WTC11 (cell line): ENCODE data around the gene IL4R. TPM values are rescaled to one million over a fixed set of nuclear protein-coding genes. Genes with fewer than 3 reads are reported as not detected.

Experiments used
- ATAC-seq: fragments of 200-7000 bp; cut with Tn5 transposase; 2 replicates; pipeline ENCODE4 v1.10.0; 2021; ENCODE audit warnings: mild to moderate bottlenecking, moderate library complexity
- CTCF ChIA-PET: fragments of 300-600 bp; sonication (Branson Sonifier 250); formaldehyde crosslinking; loops from one replicate; lab custom pipeline; 2021; ENCODE audit warnings: antibody characterized with exemption; lab: Charles Lee
- POLR2A ChIA-PET: fragments of 350-600 bp; sonication (Branson Sonifier 250); formaldehyde crosslinking; loops from one replicate; lab custom pipeline; 2021; ENCODE audit warnings: antibody characterized with exemption; lab: Charles Lee
- DNase-seq: peaks from one replicate; pipeline ENCODE4 v3.0.0; 2021; ENCODE audit warnings: low spot score
- H3K27ac Mint-ChIP-seq: 2 replicates; pipeline ENCODE4 v1.8.0; 2021; ENCODE audit warnings: mixed read lengths
- H3K27me3 Mint-ChIP-seq: 2 replicates; pipeline ENCODE4 v1.8.0; 2021; ENCODE audit warnings: low read depth, mild to moderate bottlenecking, moderate library complexity, mixed read lengths
- H3K36me3 Mint-ChIP-seq: 2 replicates; pipeline ENCODE4 v1.8.0; 2021; ENCODE audit warnings: mixed read lengths
- H3K4me1 Mint-ChIP-seq: 2 replicates; pipeline ENCODE4 v1.8.0; 2022; ENCODE audit warnings: mixed read lengths
- H3K4me3 Mint-ChIP-seq: 2 replicates; pipeline ENCODE4 v1.8.0; 2021; ENCODE audit warnings: mild to moderate bottlenecking, moderate library complexity, mixed read lengths
- H3K9me3 Mint-ChIP-seq: 2 replicates; pipeline ENCODE4 v1.8.0; 2021; ENCODE audit warnings: mixed read lengths
- AFF4 ChIP-seq: sonication (generic); formaldehyde crosslinking; IDR thresholded peaks from 2 replicates; pipeline ENCODE4 v1.8.1; 2023; ENCODE audit warnings: mild to moderate bottlenecking, missing genetic modification reagents, borderline replicate concordance
- ATF6 ChIP-seq: sonication (generic); formaldehyde crosslinking; IDR thresholded peaks from 2 replicates; pipeline ENCODE4 v1.8.1; 2023; ENCODE audit warnings: mild to moderate bottlenecking, missing genetic modification reagents
- E2F1 ChIP-seq: sonication (generic); formaldehyde crosslinking; IDR thresholded peaks from 2 replicates; pipeline ENCODE4 v1.8.0; 2022; ENCODE audit warnings: mild to moderate bottlenecking, missing genetic modification reagents
- FOXJ3 ChIP-seq: sonication (generic); formaldehyde crosslinking; IDR thresholded peaks from 2 replicates; pipeline ENCODE4 v1.9.0; 2021; ENCODE audit warnings: missing genetic modification reagents, mild to moderate bottlenecking, borderline replicate concordance
- GRHL2 ChIP-seq: fragments of 250-450 bp; sonication (Bioruptor Pico); IDR thresholded peaks from 2 replicates; pipeline ENCODE4 v1.8.0; 2022; ENCODE audit warnings: mild to moderate bottlenecking, moderate library complexity; ENCODE audit not compliant: insufficient replicate concordance, severe bottlenecking
- MLX ChIP-seq: sonication (generic); formaldehyde crosslinking; IDR thresholded peaks from 2 replicates; pipeline ENCODE4 v1.8.1; 2023; ENCODE audit warnings: mild to moderate bottlenecking, missing genetic modification reagents, moderate library complexity
- NFE2L1 ChIP-seq: sonication (generic); formaldehyde crosslinking; IDR thresholded peaks from 2 replicates; pipeline ENCODE4 v1.8.1; 2023; ENCODE audit warnings: missing genetic modification reagents
- NFYB ChIP-seq: sonication (generic); formaldehyde crosslinking; conservative IDR thresholded peaks from 2 replicates; pipeline ENCODE4 v1.8.0; 2022; ENCODE audit warnings: low read depth, missing genetic modification reagents
- NR3C1 ChIP-seq: sonication (generic); formaldehyde crosslinking; conservative IDR thresholded peaks from 2 replicates; pipeline ENCODE4 v1.8.1; 2023; ENCODE audit warnings: low read depth, mild to moderate bottlenecking, missing genetic modification reagents
- SOX15 ChIP-seq: fragments of 250-450 bp; sonication (Bioruptor Pico); IDR thresholded peaks from 2 replicates; pipeline ENCODE4 v1.9.0; 2021; ENCODE audit warnings: mild to moderate bottlenecking
- SP1 ChIP-seq: sonication (generic); formaldehyde crosslinking; conservative IDR thresholded peaks from 2 replicates; pipeline ENCODE4 v1.8.1; 2022; ENCODE audit warnings: missing genetic modification reagents
- USF1 ChIP-seq: sonication (generic); formaldehyde crosslinking; IDR thresholded peaks from 2 replicates; pipeline ENCODE4 v1.8.0; 2022; ENCODE audit warnings: mild to moderate bottlenecking, missing genetic modification reagents
- ZBTB43 ChIP-seq: sonication (generic); formaldehyde crosslinking; IDR thresholded peaks from 2 replicates; pipeline ENCODE4 v1.8.1; 2023; ENCODE audit warnings: mild to moderate bottlenecking, missing genetic modification reagents
- total RNA-seq: library from RNA; stranded (reverse); gene quantifications from 3 replicates; pipeline ENCODE4 v1.2.3, GENCODE V29; 2021

Gene IL4R
- total RNA-seq, 1 experiment from 2014 or later: 28.7 TPM

GRCh38 chr16:27319257-27319965, 5.6 kb downstream of the IL4R start:
- Mint-ChIP-seq H3K27ac (no peak overlapping the region), H3K9me3 (no peaks in the 10 kb centered on the region)

More at GRCh38 chr16:27319257-27319965, 5.6 kb downstream of the IL4R start:
- no peak overlapping the region for H3K4me3 Mint-ChIP-seq
- peaks cover 58% of the 10 kb centered on the region for H3K4me1 Mint-ChIP-seq
- no peak for ATAC-seq
- DNase-seq: no peak
- POLR2A ChIA-PET: no interaction called here
- no peaks in the 10 kb centered on the region for H3K27me3 Mint-ChIP-seq
- CTCF ChIA-PET: interaction anchor here (1.3 to 2.5 kb wide), 4 partner anchors 36 to 85 kb away, joined by 3 to 13 read pairs (median 5); no protein-coding TSS in a partner anchor
- TF ChIP-seq NR3C1 (no peak), SOX15 (CRISPR knock-in tag) (no peak), ZBTB43 (no peak), GRHL2 (CRISPR knock-in tag) (no peak), USF1 (no peak), FOXJ3 (CRISPR knock-in tag) (no peak), NFYB (CRISPR knock-in tag) (no peak), MLX (CRISPR knock-in tag) (no peak), NFE2L1 (CRISPR knock-in tag) (no peak), AFF4 (CRISPR knock-in tag) (no peak), ATF6 (CRISPR knock-in tag) (no peak), E2F1 (CRISPR knock-in tag) (no peak), SP1 (CRISPR knock-in tag) (no peak)
- no peaks in the 10 kb centered on the region for H3K36me3 Mint-ChIP-seq
